GM18858 (cell line): ENCODE results near the gene TMEM186.
"Not testable (repeated sequence)": the region's sequence is repeated elsewhere in the genome, so short reads cannot be mapped to it uniquely, and the experiment has no call there.

ENCODE experiments used
- ATAC-seq: cut with Tn5 transposase; IDR thresholded peaks from one replicate; pipeline ENCODE4 v1.9.1; 2021; ENCODE audit not compliant: unreplicated experiment

Gene TMEM186

GRCh38 chr16:8797364-8798173, at the start of gene TMEM186, which contains the start of gene PMM2:
TMEM186 (minus strand) TSS chr16:8797639; CDS start chr16:8797614, 25 bp downstream.
PMM2 (plus strand) TSS chr16:8797839; CDS start chr16:8797883, 44 bp downstream.
- ATAC-seq: peak; percentile 87

GRCh38 chr16:8847145-8847544, 49.7 kb upstream of the TMEM186 start:
- no peak for ATAC-seq

- ATAC-seq: no peak
Observed at GRCh38 chr16:8846401-8846932, 49.0 kb upstream of the TMEM186 start.

- ATAC-seq: no peak
Observed at GRCh38 chr16:8845699-8846298, 48.4 kb upstream of the TMEM186 start.

- ATAC-seq: not testable (repeated sequence)
Observed at GRCh38 chr16:8843296-8843695, 45.9 kb upstream of the TMEM186 start.

- ATAC-seq: not testable (repeated sequence)
Observed at GRCh38 chr16:8842016-8842415, 44.6 kb upstream of the TMEM186 start.

GRCh38 chr16:8837594-8837993, 40.2 kb upstream of the TMEM186 start:
- ATAC-seq: not testable (repeated sequence)

- not testable (repeated sequence) for ATAC-seq
Observed at GRCh38 chr16:8836797-8837196, 39.4 kb upstream of the TMEM186 start.

GRCh38 chr16:8832717-8833105, 35.3 kb upstream of the TMEM186 start:
- ATAC-seq: no peak

- ATAC-seq: no peak
Observed at GRCh38 chr16:8831871-8832716, 34.7 kb upstream of the TMEM186 start.

- no peak for ATAC-seq
Observed at GRCh38 chr16:8831450-8831849, 34.0 kb upstream of the TMEM186 start.

- ATAC-seq: no peak
Observed at GRCh38 chr16:8828541-8829165, 31.2 kb upstream of the TMEM186 start.

- no peak for ATAC-seq
Observed at GRCh38 chr16:8826278-8826879, 28.9 kb upstream of the TMEM186 start.

GRCh38 chr16:8822403-8822802, 25.0 kb upstream of the TMEM186 start:
- ATAC-seq: no peak

GRCh38 chr16:8819411-8820034, 22.1 kb upstream of the TMEM186 start:
- no peak for ATAC-seq

GRCh38 chr16:8818504-8819270, 21.2 kb upstream of the TMEM186 start:
- ATAC-seq: peak; percentile 90

GRCh38 chr16:8816967-8817655, 19.7 kb upstream of the TMEM186 start:
- no peak for ATAC-seq

GRCh38 chr16:8814095-8814806, 16.8 kb upstream of the TMEM186 start:
- ATAC-seq: no peak
